ENCODE results near the gene SRRD.

SRRD gene

DNA sequence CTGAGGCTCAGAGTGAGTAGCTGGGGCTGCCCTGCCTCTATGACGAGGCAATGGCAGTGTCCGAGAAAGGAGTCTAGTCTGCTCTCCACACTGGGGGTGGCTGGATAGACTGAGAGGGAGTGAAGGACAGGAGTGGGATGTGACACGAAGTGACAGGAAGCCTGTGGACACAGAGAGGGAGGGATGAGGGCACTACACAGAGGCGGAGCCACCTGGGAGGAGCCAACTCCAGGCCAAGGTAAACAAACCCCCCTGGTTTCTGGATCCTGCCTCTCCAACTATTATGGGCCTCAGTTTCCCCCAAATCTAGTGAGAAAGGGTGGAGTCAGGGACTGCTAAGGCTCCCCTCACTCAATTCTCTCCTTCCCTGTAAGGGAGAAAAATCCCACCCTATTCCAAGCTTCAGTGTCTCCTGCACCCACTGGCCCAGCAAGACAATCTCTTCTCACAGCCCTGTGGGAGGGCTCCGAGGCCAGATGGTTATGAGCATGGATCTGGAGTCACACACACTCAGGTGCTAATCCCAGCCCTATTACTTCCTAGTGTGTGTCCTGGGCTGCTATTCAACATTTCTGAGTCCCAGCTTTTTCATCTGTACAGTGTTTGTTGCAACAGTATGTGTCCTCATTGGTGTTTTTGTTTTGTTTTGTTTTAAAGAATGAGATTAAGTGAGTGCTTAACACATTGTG is 29.7 kb upstream of the SRRD start:
- DNase-seq, result no peak

DNA sequence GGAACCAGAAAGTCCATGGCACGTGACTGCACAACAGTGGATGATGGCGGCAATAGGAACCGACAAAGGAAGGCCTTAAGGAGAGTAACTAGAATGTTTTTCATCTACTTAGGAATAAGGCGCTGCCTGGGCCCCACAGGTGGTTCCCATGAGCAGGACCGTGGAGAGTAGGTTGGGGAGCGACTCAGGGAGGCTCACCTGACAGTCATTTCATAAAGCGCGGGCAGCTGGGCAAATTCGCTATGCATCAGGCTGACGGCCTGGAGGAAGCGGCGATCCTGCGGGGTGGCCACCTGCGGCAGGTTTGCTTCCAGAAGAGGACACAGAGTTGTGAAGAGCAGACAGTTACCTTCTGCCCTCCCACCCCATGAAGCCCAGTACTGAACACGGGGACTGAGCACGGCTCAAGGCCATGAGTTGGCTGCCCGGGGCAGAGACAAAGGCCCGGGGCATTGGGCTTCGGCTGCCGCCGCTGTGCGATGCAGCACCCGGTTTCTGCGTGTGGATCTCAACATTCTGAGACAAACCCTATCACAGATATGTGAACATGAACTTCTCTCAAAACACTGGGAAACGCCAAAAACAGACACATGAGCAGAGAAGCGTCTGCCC is 25.9 kb upstream of the SRRD start:
- DNase-seq, result no peak

DNA sequence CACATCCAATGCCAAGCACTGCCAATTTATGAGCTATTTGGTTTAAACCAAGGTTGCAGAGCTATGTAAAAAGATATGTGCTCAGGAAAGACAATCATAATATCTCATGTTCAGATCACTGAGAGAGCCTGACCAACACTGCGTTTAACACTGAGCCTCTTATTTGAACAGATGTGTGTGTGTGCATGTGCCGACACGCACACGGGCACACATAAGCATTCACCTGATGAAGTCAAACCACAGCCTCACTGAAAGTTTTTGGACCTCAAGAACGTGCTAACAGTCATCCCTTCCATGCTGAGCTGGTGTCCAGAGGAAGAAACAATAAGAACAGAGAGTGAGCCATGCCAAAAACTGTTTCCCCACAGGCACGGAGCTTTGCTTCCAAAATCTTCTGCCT is 23.5 kb upstream of the SRRD start:
- no peak for DNase-seq

DNA sequence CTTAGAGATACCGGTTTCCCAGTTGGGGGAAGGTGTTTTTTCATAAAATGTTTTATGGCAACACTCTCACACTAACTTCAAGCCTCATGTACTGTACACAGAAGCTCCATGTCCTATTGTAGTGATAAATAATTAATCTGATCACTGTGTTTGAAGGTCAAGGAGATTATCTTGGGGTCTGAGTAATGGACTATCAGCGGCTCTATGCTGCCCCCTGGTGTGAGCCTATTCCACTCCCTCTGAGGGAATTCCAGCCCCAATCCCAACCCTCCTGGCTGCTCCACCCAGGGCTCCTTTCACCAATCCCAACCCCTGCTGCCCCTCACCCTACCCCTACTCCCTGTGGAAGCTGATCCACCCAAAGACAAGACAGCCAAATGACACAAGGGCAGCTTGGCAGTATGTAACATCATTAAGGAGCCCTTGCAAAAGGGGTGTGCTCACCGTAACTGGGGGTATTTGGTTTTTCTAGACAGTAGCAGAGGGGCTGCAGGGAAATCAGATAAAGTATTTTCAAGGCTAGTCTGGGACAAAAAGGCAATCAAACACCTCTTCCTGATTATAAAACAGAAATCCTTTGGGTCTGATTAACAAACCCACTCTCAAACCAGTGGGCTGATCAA is 22.4 kb upstream of the SRRD start:
- peak; percentile 49 for DNase-seq

DNA sequence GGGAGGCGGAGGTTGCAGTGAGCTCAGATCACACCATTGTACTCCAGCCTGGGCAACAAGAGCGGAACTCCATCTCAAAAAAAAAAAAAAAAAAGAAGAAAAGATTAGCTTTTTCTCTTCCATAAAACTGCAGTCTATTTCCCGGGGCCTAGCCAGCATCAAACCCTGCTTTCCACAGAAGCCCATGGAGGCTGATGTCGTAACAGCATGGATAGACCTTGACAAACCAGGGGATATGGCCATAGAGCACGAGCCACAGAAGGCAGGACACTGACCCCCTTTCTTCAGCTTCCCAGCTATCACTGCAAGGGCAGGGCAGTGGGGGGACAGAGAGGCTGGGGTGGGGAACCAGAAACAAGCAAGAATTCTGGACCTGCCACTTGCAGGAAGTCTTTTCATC is 21.6 kb upstream of the SRRD start:
- no peak for DNase-seq

DNA sequence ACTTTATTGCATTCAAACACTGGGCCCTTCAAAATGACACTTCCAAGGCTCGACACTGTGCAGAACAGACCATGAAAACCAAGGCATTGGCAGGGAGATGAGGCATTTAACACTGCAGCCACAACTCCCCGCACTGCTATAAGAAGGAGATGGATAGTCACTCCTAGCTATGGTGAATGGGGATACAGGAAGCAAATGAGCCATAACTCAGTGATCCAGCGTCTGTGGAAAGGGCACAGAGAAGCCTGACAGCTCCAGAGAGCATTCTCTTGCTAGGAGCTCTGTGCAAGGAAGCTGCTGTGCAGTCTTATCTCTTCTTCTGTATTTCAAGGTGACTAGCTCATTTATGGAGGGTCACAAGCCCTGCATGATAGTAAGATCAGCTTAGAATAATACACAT is 21.0 kb upstream of the SRRD start:
- DNase-seq, result no peak

DNA sequence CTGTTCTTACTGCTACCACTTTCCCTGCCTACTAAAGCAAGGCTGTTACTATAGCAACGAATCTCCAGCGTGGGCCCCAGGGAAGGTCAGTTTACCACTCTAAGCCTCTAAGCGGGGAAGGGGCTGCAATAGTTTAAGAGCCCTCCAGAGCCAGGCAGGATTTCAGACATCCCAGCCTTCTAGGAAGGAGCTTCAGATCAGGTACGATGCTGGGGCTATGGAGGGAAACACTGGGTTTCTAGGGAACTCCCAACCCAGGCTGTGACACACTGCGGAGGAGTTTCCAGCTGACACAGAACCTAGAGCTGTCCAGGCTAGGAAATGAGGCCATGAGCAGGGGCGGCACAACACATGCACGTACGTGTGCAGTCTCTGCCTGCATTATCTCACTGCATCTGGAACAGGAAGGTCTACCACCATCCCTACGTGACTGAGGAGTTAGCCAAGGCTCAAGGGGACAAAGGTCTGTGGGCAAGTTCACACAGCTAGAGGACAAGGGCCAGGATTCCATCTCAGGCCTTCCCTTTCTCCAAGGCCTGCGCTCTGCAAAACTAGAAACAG is 20.5 kb upstream of the SRRD start:
- DNase-seq, result no peak

DNA sequence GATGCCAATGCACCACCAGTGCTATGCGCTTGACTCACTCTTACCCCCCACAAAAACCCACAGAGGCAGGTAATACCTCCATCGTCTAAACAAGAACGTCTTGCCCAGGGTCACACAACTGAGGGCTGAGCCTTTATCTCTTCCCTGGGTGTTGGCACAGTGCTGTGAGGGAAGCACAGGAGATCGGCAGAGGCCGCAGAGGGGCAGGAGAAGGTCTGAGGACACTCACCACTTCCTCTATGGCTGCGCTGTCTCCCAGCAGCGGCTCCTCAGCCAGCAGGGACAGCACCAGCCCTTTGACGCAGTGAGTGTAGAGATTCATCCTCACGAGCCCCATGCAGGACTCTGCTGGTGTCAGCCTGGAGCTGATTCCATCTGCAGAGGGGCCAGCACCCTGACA is 20.0 kb upstream of the SRRD start:
- no peak for DNase-seq

DNA sequence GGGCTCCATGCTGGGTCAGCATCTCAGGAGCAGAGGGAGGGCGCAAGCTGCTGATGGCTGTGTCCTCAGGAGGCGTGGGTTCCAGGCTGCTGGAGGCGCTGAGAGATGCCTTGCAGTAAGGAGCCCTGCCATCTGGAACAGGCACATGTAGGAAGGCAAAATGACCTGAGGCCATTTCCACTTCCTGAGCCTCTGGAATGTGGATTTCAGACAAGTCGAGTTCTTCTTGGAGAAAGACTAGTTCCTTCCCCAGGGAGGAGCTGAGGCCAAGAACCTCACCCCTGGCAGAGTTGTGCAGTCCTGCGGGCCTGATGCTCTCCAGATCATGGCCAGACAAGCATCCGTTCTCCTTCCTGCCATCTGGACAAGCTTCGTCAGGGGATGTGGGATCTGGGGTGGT is 19.4 kb upstream of the SRRD start:
- no peak for DNase-seq

DNA sequence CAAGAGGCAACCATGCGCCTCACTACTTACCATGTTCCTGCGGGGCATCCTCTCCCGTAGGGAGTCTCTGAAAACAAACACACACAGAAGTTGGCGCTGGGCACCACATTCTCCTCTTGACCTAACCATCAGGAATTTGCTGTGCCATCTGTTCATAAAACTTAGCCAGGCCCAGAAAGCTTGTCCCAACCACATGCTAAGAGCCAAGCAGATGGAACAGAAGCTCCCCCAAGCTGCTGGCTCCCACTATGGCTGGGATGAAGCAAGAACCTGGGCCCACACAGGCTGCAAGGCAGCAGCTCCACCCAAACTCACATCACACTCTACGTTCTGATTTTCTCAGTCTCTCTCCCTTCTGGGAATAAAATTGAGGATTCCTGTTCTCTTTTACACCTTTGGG is 17.5 kb upstream of the SRRD start:
- DNase-seq, result no peak

DNA sequence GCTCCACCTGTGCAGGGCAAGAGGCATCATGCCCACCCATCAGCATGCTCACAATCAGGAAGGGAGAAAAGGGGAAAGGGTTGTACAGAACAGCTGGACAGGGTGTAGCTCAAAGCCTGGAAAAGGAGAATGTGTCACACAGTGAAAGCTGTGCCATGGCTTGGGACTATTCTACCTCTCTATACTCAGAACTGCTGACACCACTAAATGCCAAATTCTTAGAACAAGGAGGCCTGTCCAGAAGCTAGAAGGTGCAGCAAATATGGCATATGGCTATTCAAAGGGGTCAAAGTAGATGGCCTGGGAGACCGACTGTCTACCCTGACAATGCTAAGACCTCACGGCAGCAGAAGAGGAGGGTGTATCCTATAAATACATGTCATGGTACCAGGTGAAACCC is 12.9 kb upstream of the SRRD start:
- no peak for DNase-seq

DNA sequence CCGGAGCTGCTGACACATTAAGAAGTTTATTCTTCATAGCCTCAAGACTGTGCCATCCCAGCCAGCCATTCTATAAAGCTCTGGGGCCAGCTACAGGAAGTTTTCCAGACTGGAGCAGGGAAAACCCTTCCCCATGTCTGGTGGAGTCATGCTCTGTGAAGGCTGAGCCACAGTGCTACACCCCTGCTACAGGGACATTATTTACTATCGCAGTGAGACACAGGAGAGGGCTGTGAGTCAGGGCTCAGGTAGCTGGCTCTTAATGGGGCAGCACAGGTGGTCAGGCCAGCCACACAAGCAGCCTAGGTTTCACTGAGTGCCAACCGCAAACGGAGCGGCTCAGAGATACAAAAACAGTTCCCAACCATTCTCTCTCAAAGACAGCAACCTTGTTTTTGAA is 12.2 kb upstream of the SRRD start:
- DNase-seq, result no peak

DNA sequence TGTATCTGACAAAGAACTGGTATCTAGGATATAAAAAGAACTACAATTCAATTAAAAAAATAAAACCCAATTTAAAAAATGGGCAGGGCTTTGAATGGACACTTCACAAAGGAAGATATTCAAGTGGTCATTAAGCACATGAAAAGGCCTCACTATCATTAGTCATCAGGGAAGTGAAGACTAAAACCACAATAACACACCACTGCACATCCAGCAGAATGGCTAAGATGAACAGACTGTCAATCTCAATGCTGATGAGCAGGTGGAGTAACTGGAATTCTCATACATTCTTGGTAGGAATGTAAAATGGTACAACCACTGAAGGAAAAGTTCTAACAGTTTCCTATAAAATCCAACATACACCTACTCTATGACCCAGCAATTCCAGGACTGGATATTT is 9.0 kb upstream of the SRRD start:
- DNase-seq, result no peak

DNA sequence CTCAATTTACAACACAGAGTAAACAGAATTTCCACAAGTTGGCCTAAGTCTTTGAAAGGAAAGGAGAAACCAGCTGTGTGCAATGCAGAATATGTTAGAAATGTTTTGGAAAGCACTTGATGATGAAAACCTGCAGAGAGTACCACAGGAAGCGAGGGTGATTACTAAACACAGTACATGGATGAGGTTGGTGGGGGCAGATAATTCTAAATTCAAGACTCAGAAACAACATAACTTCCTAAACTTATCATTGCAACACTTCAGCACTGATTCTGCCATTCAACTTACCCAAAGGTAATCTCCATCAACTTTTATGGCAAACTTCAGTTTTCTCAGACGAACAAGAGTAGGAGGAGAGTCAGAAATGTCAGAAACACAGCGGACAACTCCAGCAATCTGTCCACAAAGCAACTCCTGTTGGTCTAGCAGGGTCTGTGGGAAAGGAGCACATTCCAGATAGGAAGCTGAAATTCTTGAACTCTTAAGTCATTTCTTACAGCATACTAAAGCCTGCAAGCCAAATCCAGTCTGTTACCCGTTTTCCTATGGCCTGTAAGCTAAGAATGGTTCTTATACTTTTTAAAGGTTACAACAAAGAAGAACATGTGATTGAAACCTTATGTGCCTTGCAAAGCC is 6.9 kb upstream of the SRRD start:
- DNase-seq, result no peak

DNA sequence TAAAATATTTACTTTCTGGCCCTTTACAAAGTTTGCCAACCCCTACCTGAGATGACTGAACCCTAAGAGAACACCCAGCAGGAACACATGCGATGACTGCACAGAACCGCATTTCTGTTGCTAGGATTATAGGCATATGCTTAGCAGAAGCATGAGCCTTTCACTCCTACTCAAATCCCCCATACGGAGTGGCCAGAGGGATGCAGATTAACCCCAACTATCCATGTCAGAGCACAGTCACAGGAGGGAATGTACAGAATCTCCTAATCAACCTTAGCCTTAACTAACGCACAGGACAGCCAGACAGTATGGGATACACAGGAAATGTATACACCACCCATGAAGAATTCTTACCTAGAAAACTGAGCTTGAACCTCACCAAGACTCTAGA is 6.3 kb upstream of the SRRD start:
- DNase-seq, result no peak

DNA sequence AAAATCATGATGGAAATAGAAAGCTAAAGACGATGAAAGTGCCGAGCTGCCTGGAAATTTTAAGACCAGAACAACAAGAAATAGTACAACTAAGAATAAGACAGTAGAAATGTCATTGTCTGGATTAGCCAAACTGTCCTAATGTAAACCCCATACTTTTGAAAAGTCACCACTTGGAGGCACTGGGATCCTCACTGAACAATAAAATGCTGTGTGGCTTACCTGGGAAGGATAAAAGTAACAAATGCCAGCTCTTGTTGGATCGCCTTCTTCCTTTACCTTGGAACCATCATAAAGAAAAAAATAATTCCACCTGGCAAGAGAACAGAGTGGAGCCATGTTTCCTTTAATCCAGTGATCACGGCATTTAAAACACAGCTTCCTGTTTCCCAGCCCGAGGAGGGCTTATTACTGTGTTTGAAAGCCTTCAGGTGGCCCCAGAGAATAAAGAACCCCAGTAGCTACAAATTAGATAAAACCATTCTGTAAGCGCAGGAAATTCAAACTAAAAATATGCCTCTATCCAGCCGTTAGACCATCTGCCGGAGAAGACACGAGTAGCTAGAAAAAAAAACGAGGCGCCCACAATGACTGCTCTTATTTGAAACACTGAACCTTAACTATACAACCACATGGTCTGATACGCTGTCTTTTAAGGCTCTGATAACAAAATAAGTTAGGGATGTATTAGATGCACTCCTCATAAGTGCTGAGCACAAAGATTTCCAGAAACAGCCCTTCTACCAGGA is 4.5 kb upstream of the SRRD start:
- DNase-seq, result no peak

DNA sequence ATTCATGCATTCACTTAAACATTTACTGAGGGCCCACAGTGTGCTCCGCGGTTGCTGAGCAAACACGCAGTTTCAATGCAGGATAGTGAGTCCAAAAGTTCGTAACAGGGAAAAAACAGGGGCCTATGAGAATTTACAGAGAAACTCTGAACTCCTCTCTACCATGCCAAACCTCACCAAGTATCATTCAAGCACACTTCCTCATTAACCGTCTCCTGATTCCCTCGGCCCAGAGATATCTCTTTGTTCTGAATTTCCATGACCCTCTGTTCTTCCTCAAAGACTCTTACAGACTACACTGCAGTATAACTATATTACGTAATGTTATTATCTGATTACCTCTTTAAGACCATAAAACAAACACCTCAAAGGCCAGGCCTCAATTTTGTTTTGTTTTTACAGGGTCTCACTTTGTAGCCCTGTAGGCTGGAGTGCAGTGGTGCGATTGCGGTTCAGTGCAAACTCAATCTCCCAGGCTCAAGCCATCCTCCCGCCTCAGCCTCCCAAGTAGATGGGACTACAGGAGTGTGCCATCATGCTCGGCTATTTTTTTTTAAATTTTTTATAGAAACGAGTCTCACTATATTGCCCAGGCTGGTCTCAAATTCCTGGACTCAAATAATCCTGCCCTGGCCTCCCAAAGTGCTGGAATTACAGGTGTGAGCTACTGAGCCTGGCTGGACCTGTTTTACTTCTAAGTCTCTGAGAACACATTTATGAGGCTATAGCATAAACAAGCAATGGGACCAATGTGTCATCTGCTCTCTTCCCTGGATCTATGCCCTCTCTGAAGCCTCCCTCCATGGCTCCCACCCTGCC is 3.7 kb upstream of the SRRD start:
- no peak for DNase-seq

DNA sequence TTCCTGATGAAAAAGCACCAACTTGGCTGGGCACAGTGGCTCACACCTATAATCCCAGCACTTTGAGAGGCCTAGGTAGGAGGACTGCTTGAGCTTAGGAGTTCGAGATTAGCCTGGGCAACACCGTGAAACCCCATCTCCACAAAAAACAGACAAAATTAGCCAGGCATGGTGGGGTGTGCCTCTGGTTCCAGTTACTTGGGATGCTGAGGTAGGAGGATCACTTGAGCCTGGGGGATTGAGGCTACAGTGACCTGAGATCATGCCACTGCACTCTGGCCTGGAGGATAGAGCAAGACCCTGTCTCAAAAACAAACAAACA is 3.1 kb upstream of the SRRD start:
- DNase-seq, result no peak

DNA sequence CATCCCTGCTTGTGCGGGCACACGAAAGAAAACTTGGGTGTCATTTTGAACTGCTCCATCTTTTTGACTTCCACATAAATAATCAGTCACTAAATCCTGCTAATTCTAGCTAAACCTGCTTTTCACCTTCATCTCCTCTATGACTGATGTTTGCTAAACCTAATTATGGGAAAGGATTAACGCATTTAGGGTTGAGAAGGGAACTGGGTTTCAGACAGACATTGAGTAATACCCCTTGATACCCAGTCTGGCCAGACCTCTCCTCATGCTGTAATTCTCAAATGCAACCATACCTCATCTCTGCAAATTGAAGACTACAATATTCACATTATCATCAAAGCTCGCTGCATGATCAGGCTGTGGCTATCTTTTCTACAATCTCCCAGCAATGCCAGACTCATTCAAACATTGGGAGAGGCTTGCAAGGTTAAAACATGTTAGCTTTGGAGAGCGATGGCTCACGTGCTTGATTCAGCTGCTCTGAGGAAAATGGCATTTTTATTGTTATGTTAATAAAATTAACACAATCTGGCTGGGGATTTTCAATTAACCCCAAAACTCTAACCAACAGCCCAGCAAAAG is 2.5 kb upstream of the SRRD start:
- no peak for DNase-seq

DNA sequence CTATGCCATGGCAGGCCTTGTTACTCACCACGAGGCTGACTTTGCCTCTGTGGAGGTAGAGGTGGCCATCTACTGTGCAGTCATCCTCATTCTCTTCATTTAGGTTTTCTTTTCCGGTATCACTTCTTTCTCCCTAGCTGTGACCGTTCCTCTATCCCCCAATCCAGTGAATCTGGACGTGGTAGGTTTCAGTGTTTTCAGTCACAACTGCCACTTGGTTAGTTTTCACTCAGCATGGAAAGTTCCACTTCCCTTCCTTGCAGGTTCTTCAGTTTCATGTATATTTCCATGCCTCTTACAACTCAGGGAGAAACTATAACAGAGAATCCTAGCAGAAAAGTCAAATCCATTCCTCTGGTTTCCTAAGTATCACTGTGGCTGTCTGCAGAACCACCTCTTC is 2.0 kb upstream of the SRRD start:
- DNase-seq, result peak; percentile 20

DNA sequence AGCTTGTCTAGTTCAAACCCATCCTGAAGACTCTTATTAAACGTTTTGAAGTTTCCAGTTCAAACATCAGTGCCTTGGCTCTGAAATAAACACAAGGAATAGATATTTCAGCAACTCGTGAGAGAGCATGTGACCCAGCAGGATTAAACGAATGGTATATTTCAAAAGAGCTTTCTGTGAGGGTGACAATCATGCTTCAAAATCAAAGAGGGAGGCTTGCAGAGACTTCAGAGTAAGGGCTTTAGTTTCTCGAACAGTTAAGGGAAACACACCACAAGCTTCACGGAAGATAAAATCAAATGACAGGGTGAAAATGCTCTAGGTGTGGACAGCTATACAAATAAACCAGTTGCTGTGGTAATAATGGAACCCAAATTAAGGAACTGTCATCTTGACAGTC is 1.5 kb upstream of the SRRD start:
- no peak for DNase-seq

DNA sequence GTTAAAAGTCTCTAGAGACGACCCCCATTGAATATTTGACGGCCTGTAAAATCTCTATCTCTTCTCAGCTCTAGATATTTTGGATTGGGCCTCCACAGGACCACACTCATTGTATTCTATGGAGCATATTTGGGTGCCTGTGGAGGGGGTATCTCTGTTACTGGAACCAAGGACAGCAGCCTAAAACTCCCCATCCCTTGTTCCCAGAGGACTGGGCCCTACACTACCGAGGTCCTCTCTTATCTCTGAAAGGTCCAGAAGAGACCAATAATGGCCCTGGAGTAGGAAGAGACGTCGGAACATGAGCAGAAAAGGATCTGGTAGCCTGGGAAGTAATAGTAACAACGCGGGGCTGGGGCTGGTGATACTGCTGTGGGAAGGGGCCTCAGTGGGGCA is 636 bp upstream of the SRRD start:
- no peak for DNase-seq
